ENCODE data around the gene CORO6.

- TF ChIP-seq MAX (IDR thresholded peaks at IDR 0.05; ENCODE audit: low read depth, low read length) (no peak), POLR2A (IDR thresholded peaks at IDR 0.05; ENCODE audit: low read depth, low read length) (no peak; the same call in 1 of the 2 replicates), ESRRA (IDR thresholded peaks at IDR 0.05; ENCODE audit: low read length) (no peak), MXI1 (IDR thresholded peaks at IDR 0.05; ENCODE audit: low read depth, low read length) (no peak), TAF1 (IDR thresholded peaks at IDR 0.05; ENCODE audit: borderline replicate concordance, low read depth, low read length) (no peak), EP300 (IDR thresholded peaks at IDR 0.05; ENCODE audit: borderline replicate concordance in 1 of 2, control insufficient read depth in 1 of 2, low read depth in 2 of 2, low read length in 2 of 2) (no peak), ZNF274 (IDR thresholded peaks at IDR 0.05; ENCODE audit: insufficient read depth, insufficient read length) (no peak), EZH2 (IDR thresholded peaks at IDR 0.05; ENCODE audit: borderline replicate concordance, control insufficient read depth, low read depth, low read length) (no peak)
- TF ChIP-seq, protein P1, sequence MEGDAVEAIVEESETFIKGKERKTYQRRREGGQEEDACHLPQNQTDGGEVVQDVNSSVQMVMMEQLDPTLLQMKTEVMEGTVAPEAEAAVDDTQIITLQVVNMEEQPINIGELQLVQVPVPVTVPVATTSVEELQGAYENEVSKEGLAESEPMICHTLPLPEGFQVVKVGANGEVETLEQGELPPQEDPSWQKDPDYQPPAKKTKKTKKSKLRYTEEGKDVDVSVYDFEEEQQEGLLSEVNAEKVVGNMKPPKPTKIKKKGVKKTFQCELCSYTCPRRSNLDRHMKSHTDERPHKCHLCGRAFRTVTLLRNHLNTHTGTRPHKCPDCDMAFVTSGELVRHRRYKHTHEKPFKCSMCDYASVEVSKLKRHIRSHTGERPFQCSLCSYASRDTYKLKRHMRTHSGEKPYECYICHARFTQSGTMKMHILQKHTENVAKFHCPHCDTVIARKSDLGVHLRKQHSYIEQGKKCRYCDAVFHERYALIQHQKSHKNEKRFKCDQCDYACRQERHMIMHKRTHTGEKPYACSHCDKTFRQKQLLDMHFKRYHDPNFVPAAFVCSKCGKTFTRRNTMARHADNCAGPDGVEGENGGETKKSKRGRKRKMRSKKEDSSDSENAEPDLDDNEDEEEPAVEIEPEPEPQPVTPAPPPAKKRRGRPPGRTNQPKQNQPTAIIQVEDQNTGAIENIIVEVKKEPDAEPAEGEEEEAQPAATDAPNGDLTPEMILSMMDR (IDR thresholded peaks at IDR 0.05 in 2 of 3, conservative IDR thresholded peaks at IDR 0.05 in 1 of 3; ENCODE audit: control insufficient read depth in 2 of 3, extremely low read depth in 1 of 3, insufficient read depth in 1 of 3, low read depth in 3 of 3, low read length in 3 of 3), result no peak
Observed at GRCh38 chr17:29575511-29576213, 47.0 kb downstream of the CORO6 start.
